ENCODE measurements around the gene KDSR.

The KDSR gene

DNA sequence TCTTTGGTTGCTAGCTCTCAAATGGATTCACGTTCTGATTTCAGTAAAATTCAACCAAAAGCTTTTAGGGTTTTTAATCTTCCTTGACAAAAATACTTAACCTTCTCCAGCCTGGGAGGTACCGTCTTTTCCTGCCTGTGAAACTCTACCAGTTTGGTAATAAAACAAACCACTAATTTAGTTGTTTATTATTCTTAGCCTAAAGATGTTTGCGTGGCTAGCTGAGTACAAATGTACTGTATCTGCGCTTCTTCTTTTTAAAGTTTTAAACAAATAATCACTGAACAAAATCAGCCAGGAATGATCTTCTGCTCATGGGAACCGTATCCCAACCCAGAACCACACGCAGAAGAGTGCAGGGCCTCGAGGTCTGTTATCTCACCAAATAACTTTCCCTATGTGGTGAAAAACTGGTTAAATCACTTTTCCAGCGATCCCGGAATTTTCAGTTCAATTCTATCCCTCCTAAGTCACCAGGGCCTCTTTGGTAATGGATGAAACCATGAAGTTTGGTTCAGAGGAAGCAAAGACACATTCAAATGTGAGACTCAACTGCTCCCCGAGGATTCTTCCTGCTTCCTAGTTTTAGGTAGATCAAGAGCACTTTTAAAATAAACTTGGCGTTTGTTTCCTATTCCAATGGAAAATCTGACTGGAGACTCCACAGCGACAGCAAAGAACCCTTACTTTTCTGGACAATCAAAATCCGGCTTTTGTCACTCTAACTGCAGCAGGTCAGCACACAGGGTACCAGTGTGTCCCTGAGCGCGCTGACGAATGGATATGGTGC lies 83.5 kb downstream of the KDSR start:
- no peak for DNase-seq (ENCODE audit: low spot score)

DNA sequence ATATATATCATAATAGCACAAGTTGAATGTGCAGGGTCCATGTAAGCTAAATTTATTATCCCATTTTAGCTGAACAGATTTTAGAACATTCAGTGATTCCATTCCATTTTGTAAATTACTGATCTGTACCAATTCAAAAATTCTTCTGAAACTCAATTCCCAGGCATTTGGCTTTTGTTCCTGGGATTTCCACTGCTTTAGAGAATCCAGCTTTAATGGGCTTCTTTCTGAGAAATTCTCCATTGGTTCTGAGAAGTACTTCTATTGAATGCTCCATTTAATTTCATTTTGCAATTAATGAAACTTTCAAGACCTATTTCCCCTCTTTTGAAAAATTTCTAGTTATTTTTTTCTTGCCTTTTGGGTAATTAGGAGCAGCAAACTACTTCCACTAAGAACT lies 84.2 kb downstream of the KDSR start:
- DNase-seq (ENCODE audit: low spot score) = no peak
